Right atrium auricular region (tissue), 2 donors: ENCODE results near the gene LRFN2. TPM values are rescaled to one million over a fixed set of nuclear protein-coding genes. Genes with fewer than 3 reads are reported as not detected.

Experiments used
- DNase-seq: peaks from one replicate; pipeline ENCODE4 v3.0.0-alpha.2; 2019; ENCODE audit warnings: low spot score
- H3K27ac ChIP-seq, 2 donors: fragments of 200-600 bp; sonication (generic); 1 replicate in 1 of 2; 2 replicates in 1 of 2; pipeline ENCODE4 v1.5.1; 2016 to 2019
- H3K27me3 ChIP-seq, 2 donors: fragments of 200-600 bp; sonication (generic); one replicate each; pipeline versions ENCODE4 v1.5.1 to v1.6.0; 2017 to 2019
- H3K36me3 ChIP-seq: fragments of 200-600 bp; sonication (generic); one replicate; pipeline ENCODE4 v1.5.1; 2016
- H3K4me1 ChIP-seq, 2 donors: fragments of 200-600 bp; sonication (generic); one replicate each; pipeline versions ENCODE4 v1.5.1 to v1.6.0; 2017 to 2019
- H3K4me3 ChIP-seq, 2 donors: fragments of 200-600 bp; sonication (generic); 1 replicate in 1 of 2; 2 replicates in 1 of 2; pipeline ENCODE4 v1.5.1; 2017 to 2019; ENCODE audit warnings: mild to moderate bottlenecking in 1 of 2, moderate library complexity in 1 of 2
- H3K9me3 ChIP-seq, 2 donors: fragments of 200-600 bp; sonication (generic); one replicate each; pipeline ENCODE4 v1.5.1; 2019
- CTCF ChIP-seq, 2 donors: fragments of 200-600 bp; sonication (generic); IDR thresholded peaks; one replicate each; pipeline ENCODE4 v1.5.1; 2019; ENCODE audit warnings: antibody characterized with exemption in 2 of 2
- total RNA-seq, 2 donors: library from RNA; depleted of rRNA; stranded (reverse); fragments of >200 nt; gene quantifications; one replicate each; pipeline ENCODE4 v1.1.0, GENCODE V29; 2016

Gene LRFN2
- total RNA-seq, 2 donors from 2014 or later, result not detected

GRCh38 chr6:40568062-40568708 lies 19.0 kb downstream of the LRFN2 start:
- Histone ChIP-seq H3K27me3 (no peaks in the 10 kb centered on the region), H3K4me1 (no peaks in the 10 kb centered on the region), H3K27ac (no peak overlapping the region), H3K4me3 (no peak overlapping the region), H3K36me3 (no peaks in the 10 kb centered on the region), H3K9me3 (no peaks in the 10 kb centered on the region)
- no peak for DNase-seq
- no peak for TF ChIP-seq CTCF (IDR thresholded peaks at IDR 0.05)

- H3K4me3 ChIP-seq, result no peak overlapping the region
- no peak overlapping the region for H3K27ac ChIP-seq
- H3K36me3 ChIP-seq, result no peaks in the 10 kb centered on the region
- H3K4me1 ChIP-seq, result no peaks in the 10 kb centered on the region
- no peaks in the 10 kb centered on the region for H3K27me3 ChIP-seq
- DNase-seq, result no peak
- no peaks in the 10 kb centered on the region for H3K9me3 ChIP-seq
- no peak for TF ChIP-seq CTCF (IDR thresholded peaks at IDR 0.05)
Observed at GRCh38 chr6:40563111-40563510, 24.1 kb downstream of the LRFN2 start.

- no peak for TF ChIP-seq CTCF (IDR thresholded peaks at IDR 0.05)
- Histone ChIP-seq H3K4me1 (no peaks in the 10 kb centered on the region), H3K9me3 (no peaks in the 10 kb centered on the region), H3K36me3 (no peaks in the 10 kb centered on the region), H3K27ac (no peak overlapping the region), H3K27me3 (no peaks in the 10 kb centered on the region), H3K4me3 (no peak overlapping the region)
- DNase-seq, result no peak
Observed at GRCh38 chr6:40559056-40559455, 28.1 kb downstream of the LRFN2 start.

GRCh38 chr6:40558102-40558501 lies 29.1 kb downstream of the LRFN2 start:
- Histone ChIP-seq H3K27me3 (no peaks in the 10 kb centered on the region), H3K27ac (no peak overlapping the region), H3K36me3 (no peaks in the 10 kb centered on the region), H3K4me3 (no peak overlapping the region), H3K4me1 (no peaks in the 10 kb centered on the region), H3K9me3 (no peaks in the 10 kb centered on the region)
- no peak for TF ChIP-seq CTCF (IDR thresholded peaks at IDR 0.05)
- no peak for DNase-seq

- no peak for DNase-seq
- no peak for TF ChIP-seq CTCF (IDR thresholded peaks at IDR 0.05)
- no peak overlapping the region for H3K27ac ChIP-seq
- H3K4me3 ChIP-seq, result no peak overlapping the region
- no peaks in the 10 kb centered on the region for H3K36me3 ChIP-seq
- no peaks in the 10 kb centered on the region for H3K9me3 ChIP-seq
- no peaks in the 10 kb centered on the region for H3K4me1 ChIP-seq
- no peaks in the 10 kb centered on the region for H3K27me3 ChIP-seq
Observed at GRCh38 chr6:40556881-40557280, 30.3 kb downstream of the LRFN2 start.

- Histone ChIP-seq H3K9me3 (no peaks in the 10 kb centered on the region), H3K4me3 (no peak overlapping the region), H3K27me3 (no peaks in the 10 kb centered on the region), H3K27ac (no peak overlapping the region), H3K36me3 (no peaks in the 10 kb centered on the region), H3K4me1 (no peaks in the 10 kb centered on the region)
- TF ChIP-seq CTCF (IDR thresholded peaks at IDR 0.05), result no peak
- DNase-seq, result no peak
Observed at GRCh38 chr6:40556023-40556422, 31.1 kb downstream of the LRFN2 start.
